Sciatic nerve (tissue), 2 donors: ENCODE measurements around the gene SARDH. TPM values are rescaled to one million over a fixed set of nuclear protein-coding genes. Genes with fewer than 3 reads are reported as not detected.

Experiments
- ATAC-seq: fragments of 200-7000 bp; cut with Tn5 transposase; one replicate; pipeline ENCODE4 v1.9.1; 2020; ENCODE audit warnings: mild to moderate bottlenecking, moderate library complexity
- DNase-seq: peaks from one replicate; pipeline ENCODE4 v3.0.0-alpha.2; 2020; ENCODE audit warnings: low spot score
- intact Hi-C: fragments of 100-400 bp; cut with DNase I; formaldehyde crosslinking; loops from one replicate; pipeline ENCODE4 v1.14.2; 2022
- total RNA-seq: library from RNA; stranded (reverse); fragmentation: NEBNext Ultra II Directional; extraction: Animal tissue kit (Norgen Biotek cat#: 25700); gene quantifications from one replicate; pipeline ENCODE4 v1.2.1, GENCODE V29; 2021
- donor health status: DM: no; HTN: no; CAD: no.
- donor health status: DM: no; HTN: no; CAD: no.

The SARDH gene
- total RNA-seq, 1 donor from 2014 or later: 6.0 TPM

DNA sequence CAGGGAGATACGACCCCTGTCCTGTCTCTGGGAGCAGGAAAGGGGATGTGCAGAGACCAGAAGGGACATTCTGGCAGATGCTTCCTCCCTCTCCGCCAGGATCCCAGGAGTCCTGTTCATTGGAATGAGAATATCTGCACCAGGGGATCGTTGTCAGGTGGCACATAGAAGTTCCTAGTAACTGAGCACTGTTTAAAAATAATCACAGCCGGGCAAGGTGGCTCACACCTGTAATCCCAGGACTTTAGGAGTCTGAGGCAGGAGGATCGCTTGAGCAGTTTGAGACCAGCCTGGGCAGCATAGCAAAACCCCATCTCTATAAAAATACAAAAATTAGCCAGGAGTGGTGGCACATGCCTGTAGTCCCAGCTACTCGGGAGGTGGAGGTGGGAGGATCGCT is 12.3 kb downstream of the SARDH start:
- no peak for ATAC-seq

DNA sequence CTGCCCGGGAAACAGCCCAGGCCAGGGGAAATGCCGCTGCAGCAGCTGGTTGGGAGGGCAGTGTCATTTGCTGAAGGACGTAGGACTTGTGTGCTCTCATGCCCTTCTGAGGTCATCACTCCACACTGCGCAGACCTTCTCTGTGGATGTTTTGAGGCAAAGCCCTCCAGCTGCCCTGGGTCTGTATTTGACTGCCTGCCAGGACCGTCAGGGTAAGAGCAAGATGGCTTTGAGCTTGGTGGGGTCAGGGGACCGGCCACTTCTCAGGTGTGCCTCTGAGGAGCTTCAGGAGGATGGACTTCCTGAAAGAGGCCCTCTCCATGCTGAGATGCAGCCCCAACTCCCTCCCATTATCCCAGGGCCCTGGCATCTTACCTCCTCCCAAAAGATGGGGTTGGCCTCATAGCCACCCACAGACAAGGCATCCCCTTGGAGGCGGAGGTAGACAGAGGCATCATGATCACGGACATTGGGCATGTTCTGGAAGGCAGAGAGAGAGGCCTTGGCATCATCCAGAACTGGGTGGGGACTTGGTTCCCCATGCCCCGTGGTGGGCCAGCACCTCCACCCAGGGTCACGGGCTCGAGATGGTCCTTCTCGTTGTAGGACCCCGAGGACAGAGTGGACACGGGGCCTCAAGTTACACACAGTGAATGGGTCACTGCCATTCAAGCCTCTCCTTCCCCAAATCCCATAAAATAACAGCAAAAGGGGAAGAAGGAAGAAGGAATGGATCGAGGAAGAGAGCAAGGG is 19.4 kb downstream of the SARDH start:
- no peak for DNase-seq
- ATAC-seq: no peak
- intact Hi-C loops: loop anchor here (10.0 kb wide), 1 partner anchor 184 kb away; the partner anchor contains the start of gene ADAMTSL2

More for the DNA sequence above, 12.3 kb downstream of the SARDH start:
- DNase-seq: no peak
- intact Hi-C loops: no loop called here

DNA sequence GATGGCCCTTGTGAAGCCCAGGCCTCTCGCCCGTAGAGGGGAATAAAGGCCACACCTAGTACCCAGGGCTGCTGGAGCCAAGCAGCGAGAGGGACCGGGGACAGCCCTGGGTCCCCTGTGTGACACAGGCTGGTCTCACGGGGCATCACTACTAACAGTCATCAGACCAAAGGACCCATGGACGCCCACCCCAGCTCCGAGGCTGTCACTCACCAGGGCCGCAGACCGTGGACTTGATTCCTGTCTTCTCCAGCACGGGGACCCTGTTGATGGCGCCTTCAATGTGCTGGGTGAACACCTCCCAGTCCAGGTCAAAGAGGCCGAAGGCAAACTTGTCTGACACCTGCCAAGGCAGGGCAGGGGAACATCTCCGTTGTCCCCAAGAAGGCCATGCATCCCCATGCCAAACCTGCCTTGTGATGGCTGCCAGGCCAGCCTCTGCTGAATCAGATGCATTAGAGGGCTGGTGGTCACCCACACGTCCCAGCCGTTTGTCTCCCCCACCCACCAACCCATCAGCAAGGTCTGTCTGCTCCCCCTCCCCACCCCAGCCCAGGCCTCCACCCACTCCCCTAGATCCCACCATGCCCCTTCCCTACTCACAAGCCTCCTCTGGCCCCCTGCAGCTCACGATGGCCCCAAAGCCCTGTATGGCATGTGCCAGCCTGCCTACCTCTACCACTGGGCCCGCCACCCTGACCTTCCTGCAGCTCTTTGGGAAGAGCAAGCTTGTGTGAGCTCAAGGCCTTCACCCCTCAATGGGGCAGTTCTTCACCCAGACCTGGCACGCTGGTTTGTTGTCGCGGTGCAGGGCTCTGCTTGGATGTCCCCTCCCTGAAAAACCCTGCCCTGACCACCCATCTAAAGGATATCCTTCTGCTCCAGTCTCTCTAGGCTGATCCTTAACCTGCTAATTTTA is 20.8 kb downstream of the SARDH start:
- ATAC-seq (no peak), DNase-seq (no peak)

DNA sequence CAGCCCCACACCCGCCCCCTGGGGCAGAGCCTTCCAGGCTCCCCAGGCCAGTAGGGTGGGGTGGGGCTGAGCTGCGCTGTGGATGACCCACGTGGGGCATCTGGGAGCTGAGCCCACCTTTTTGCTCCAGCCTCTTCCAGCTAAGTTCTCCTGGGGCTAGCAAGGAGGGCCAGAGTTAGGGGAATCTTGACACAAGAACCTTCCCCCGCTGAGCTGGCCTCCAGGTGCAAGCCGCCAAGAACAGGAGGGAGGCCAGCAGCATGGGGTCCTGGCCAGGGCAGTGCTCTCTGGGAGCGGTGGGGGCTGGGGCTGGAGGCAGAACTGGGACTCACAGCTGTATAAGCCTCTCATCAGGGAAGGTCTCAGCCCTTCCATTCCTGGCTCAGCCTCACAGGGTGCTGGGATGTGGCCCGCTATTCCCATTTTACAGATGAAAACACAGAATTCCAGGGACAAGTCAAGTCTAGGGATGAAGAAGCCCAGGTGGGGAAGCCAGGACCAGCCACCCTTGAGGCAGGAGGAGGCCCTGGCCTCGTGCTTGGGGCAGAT is 21.5 kb downstream of the SARDH start:
- intact Hi-C loops: loop anchor here (10.0 kb wide), 1 partner anchor 182 kb away; the partner anchor contains the start of gene ADAMTSL2
- DNase-seq (peak; percentile 67), ATAC-seq (peak; percentile 52)

More for the DNA sequence above, 20.8 kb downstream of the SARDH start:
- intact Hi-C loops: loop anchor here (10.0 kb wide), 1 partner anchor 183 kb away; the partner anchor contains the start of gene ADAMTSL2

DNA sequence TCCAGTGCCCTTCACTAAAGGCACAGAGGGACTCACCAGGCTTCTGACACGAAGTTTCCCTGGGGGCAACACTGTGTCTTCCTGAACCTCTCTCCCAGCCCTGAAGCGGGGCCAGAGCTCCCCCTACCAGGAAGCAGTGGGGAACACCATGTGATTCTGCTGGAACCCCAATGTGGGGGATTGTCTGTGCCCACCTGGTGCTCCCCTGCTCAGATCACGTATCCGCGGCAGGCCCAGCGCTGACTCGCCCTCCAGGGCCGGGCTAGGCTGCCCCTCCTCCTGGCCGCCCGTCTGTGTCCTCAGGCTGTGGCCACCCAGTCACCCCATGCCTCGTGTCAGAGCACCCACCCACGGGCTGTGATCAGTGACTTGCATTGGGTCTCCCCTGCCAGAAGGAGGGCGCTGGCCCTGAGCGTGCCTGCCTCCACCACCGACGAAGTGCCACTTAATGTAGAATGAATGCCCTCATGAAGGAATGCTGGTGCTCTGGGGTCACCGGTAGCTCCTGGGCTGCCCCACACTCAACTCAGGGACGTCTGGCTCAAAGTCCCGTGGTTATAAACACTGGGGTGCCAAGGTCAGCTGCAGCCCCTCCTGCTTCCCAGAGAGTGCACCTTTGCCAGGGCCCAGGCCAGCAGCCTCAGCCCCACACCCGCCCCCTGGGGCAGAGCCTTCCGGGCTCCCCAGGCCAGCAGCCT is 22.1 kb downstream of the SARDH start:
- peak; percentile 60 for ATAC-seq
- intact Hi-C loops: loop anchor here (10.0 kb wide), 1 partner anchor 181 kb away; the partner anchor contains the start of gene ADAMTSL2
- peak; percentile 65 for DNase-seq

DNA sequence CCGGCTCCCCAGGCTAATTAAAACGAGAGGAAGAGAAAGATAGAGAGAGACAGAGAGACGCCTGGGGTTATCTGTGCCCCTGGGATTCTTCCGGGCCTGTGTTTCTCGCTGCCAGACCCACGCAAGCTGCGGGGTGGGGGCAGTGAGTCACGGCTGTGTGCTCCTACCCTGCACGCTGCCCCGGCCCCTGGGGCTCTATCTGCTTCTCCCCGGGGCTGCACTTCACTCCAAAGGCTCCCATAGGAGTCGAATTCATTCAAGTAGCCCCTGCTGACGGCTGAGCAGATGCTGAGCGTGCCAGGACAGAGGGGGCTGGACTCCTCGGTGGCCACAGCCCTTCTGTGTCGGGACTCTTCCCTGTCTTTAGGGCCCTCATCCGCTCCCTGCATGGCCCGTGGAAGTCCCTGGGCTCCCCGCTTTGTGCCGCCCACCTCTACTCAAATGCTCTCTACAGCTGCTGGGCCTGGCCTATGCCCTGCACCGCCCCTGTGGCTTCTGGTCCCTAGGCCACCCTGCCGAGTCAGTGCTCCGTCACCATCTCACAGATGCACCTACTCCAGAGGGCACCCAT is 22.8 kb downstream of the SARDH start:
- ATAC-seq (peak; percentile 45), DNase-seq (peak; percentile 57)
- intact Hi-C loops: loop anchor here (10.0 kb wide), 1 partner anchor 181 kb away; the partner anchor contains the start of gene ADAMTSL2

DNA sequence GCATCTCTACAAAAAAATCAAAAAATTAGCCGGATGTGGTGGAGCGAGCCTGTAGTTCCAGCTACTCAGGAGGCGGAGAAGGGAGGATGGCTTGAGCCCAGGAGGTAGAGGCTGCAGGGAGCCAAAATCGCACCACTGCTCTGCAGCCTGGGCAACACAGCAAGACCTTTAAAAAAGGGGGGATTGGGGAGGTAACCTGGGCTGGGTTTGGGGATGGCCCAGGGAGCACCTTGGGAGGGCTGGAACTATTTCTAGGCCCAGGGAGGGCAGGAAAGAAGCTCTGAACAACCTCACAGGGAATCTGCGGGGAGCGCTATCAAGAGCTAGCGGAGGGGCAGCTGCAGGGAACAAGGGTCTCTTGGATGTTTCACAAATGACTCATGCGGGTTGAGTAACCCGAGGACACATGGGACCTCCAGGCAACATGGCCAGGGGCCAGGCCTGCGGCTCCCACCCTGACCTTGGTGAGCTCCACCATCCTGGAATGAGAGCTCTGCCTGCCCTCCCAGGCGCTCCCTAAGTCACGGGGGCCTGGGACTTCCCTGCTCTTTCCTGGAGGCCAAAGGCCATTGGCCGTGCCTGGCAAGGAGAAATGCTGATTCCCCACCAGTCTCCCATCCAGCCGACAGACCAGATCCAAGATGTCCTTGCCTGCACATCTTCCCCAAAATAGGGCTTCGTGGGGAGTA is 23.4 kb downstream of the SARDH start:
- intact Hi-C loops: loop anchor here (10.0 kb wide), 1 partner anchor 180 kb away; the partner anchor contains the start of gene ADAMTSL2

DNA sequence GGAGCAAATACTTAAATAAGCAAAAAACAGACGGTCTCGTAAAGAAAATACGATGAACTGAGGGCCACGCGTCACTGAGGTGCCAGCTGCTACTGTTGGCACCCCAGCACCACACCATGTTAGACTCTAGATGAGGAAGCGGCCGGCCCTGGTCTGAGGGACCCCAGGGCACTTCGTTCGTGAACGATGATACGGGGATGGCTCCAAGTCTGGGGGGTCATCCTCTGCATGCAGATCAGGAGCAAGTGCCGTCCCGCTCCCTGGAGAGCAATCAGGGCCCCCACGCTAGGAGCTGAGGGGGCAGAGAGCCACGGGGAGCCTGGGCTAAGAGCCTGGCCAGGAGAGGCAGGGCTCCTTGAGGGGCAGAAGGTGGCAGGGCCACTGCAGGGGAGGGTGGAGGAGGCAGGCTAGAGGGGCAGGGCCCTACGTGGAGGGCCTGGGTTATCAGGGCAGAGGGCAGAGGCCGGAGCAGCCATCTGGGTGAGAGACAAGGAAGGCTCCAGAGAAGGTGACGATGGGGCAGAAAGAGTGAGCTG is 24.1 kb downstream of the SARDH start:
- DNase-seq (no peak), ATAC-seq (no peak)
- intact Hi-C loops: loop anchor here (10.0 kb wide), 1 partner anchor 179 kb away; the partner anchor contains the start of gene ADAMTSL2

More for the DNA sequence above, 23.4 kb downstream of the SARDH start:
- ATAC-seq: peak; percentile 84
- DNase-seq: peak; percentile 80

DNA sequence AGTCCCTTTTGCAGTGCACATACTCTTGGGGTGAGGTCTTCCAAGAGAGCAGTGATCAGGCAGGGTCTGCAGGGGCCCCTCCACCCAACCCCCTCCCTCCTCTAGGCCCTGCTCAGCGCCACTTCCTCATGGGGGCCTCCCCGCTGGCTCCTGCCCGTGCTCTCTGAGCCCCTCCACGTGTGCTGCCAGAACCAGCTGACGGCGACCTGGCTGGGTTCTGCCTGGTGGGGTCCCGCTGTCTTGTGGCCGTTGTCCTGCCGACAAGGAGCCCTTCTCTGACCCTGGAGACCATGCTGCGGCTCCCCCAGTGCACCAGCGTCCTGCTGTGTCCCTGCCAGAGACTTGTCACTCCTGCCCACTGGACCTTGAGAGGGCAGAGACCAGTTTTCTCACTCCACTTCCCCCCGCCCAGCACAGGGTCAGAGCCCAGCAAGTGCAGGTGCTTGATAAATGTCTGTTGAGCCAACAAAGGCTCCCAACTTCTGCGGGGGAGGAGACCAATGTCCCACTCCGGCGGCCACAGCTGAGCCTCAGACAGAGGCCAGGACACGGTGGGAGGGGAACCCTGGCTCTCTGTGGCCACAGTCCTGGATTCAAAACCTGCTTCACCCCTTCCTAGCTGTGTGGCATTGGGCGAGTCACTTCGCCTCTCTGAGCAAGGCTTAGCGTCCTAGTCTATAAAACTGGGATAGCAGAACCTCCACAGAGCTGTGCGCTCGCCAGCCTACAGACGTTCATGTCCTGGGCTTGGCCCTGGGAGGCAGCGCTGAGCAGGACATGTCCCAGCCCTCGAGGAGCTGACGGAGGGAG is 24.8 kb downstream of the SARDH start:
- DNase-seq (no peak), ATAC-seq (no peak)
- intact Hi-C loops: loop anchor here (10.0 kb wide), 1 partner anchor 179 kb away; the partner anchor contains the start of gene ADAMTSL2

DNA sequence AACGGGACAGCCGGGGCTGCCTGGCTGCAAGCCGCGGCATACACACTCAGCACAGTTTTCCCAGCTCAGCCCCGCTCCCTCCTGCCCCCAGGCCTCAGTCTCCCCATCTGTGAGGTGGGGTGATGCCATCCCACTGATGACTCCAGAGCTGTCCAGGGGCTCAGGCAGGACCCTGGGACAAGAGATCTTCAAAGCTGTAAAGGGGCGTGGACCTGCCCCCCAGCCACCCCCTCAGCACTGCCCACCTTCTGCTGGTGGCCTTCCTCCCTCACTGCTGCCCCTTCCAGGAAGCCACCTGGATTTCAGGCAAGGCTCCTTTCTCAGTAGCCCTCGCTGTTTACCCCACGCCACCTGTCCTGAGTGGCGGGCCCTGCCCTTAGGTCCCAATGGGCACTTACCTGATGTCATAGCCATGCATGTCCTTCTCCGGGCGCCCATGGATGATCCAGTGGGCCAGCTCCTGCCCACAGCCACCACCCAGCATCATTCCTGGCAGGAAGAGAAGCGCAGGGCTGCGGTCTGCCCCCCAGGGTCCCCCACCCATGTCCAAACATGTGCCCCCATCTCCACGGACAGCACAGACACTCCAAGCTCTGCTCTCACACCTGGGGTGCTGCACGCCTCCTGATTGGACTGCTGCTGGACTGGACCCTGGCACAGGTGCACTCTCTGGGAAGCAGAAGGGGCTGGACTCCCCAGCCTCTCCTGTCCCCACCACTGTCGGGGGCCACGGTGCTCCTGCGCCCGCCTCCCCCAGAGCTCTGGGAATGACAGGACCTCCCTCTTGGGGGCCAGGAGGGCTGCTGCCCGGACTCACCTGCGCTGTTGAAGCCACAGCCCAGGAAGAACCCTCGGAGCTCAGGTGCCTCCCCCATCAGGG is 25.7 kb downstream of the SARDH start:
- ATAC-seq (no peak), DNase-seq (no peak)
- intact Hi-C loops: loop anchor here (10.0 kb wide), 1 partner anchor 178 kb away; the partner anchor contains the start of gene ADAMTSL2

DNA sequence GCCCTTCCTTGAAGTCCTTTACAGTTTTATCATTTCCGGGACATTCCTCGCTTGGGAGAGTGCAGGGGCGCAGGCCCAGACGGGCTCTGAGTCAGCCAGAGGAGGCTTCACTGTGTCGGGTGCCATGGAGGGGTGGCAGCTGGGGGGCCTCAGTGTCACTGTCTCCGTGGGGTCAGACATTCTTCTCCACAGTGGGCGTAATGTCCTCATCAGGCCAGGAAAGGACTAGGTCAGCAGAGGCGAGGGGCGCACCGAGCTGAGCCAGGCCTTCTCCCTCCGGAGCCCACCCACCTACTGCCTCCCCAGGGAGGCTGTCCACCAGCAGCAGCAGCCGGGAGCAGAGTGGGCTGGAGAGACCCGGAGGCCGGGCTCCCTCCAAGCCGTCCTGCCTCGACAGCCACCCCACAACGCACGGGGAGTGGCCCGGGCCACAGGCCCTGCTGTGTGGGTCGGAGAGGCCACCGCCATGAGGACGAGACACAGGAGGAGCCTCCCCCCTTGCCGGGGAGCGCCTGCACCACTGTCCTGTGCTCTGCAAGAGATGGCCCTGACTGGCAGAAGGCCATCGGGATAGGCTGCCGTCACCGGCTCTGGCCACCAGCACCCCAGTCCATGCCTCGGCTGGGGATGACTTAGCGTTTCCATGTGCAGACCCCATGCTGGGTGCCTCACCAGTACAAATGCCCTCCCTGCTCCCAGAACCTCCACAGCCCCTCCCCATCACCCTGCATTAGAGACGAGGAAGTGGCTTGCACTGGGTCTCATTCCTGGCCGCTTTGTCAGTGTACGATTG is 26.5 kb downstream of the SARDH start:
- no peak for ATAC-seq
- DNase-seq: peak; percentile 58
- intact Hi-C loops: loop anchor here (10.0 kb wide), 1 partner anchor 177 kb away; the partner anchor contains the start of gene ADAMTSL2

DNA sequence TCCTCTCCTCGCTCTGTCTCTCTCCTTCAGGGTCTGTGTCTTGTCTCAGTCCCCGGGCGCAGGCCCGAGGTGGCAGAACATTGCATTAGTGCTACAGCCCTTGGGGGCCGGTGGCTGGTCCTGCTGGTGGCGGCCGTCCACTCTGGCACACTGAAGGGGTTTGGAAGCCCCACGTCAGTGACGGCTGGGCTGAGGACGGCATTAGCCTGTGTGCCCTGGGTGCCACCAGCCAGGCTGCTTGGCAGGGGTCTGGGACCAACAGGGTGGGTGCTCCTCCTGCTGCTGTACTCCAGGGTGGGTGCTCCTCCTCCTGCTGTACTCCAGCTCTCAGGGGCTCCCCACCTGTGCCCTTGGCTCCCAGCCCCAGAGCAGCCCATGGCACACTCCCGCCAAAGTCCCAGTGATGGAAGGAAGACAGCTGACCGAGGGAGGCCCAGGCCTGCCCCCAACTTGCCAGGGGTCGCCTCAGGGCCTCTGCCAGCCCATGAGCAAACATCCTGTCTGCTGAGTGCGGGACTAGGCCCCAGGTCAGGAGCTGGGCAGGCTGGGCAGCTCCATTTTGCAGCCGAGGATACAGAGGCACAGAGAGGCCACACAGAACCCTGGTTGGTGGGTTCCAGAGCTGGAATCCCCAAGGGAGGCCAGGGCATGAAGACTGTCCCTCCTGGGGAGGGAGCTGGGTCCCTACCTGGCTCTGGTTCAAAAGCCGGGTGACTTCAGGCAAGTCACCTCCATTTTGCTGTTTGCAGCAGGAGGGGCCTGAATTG is 27.3 kb downstream of the SARDH start:
- no peak for DNase-seq
- no peak for ATAC-seq
- intact Hi-C loops: loop anchor here (10.0 kb wide), 1 partner anchor 176 kb away; the partner anchor contains the start of gene ADAMTSL2

DNA sequence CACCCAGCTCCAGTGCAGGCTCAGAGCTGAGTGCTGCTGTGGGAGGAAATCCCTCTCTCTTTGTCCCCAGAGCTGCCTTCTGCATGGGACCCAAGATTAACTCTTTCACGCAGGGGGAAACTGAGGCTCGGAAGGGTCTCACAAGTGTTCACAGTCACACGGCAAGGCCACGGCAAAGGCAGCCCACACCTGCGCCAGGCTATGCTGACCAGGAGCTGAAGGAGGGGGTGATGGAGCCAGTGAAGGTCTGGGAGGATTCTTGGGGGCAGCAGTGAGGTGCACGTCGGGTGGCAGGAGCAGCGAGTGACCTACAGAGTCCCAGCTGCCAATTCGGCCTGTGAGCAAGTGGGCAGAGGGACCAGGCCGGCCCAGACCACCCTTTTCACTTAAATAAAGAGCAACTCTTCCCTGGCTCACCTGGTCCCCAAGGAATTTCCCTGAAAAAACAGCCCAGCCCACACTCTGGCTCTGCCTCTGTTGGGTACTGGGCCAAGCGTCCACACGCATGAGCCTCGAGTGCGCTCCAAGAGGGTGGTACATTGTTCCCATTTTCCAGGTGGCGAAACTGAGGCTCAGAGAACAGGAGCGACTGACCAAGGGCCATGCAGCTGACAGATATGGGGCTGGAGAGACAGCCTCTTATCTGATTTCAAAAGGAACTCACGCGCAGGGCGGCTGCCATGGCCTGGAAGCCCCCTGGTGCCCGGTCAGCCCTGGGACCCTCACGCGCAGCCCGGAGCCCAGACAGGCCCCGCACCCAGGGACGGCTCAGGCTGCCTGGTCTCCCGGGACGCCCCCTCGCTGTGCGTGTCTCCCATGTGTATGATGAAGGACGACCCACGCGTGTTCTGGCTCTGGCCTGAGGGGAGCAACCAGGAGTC is 28.2 kb downstream of the SARDH start:
- intact Hi-C loops: loop anchor here (10.0 kb wide), 1 partner anchor 175 kb away; the partner anchor contains the start of gene ADAMTSL2
- ATAC-seq (no peak), DNase-seq (peak; percentile 55)
